Ovary (tissue), 9 donors: ENCODE results near the gene TRAF2. TPM values are rescaled to one million over a fixed set of nuclear protein-coding genes. Genes with fewer than 3 reads are reported as not detected.

Source experiments
- DNase-seq, 5 donors: peaks; one replicate each; pipeline ENCODE4 v3.0.0-alpha.2; 2019 to 2020
- H3K27ac ChIP-seq, 2 donors: fragments of 200-600 bp; one replicate each; pipeline versions ENCODE4 v1.5.1 to v1.8.0; 2019 to 2022
- H3K27me3 ChIP-seq: fragments of 200-600 bp; one replicate; pipeline ENCODE4 v1.8.0; 2022
- H3K36me3 ChIP-seq: fragments of 200-600 bp; sonication (generic); one replicate; pipeline ENCODE4 v1.5.1; 2019
- H3K4me1 ChIP-seq: one replicate; pipeline ENCODE4 v1.8.1; 2013; ENCODE audit warnings: mild to moderate bottlenecking, moderate library complexity; ENCODE audit not compliant: insufficient read depth
- H3K4me3 ChIP-seq: fragments of 200-600 bp; sonication (generic); one replicate; pipeline ENCODE4 v1.5.1; 2017
- H3K9me3 ChIP-seq, 2 donors: fragments of 200-600 bp in 1 of 2; sonication (generic) in 1 of 2; one replicate each; pipeline versions ENCODE4 v1.5.1 to v1.8.1; 2013 to 2019; ENCODE audit warnings: mild to moderate bottlenecking in 1 of 2, moderate library complexity in 1 of 2
- CTCF ChIP-seq, 3 donors: fragments of 450-650 bp in 2 of 3; fragments of 200-600 bp in 1 of 3; IDR thresholded peaks; one replicate each; pipeline versions ENCODE4 v1.5.1 to v1.8.0; 2016 to 2022; ENCODE audit warnings: antibody characterized with exemption in 3 of 3, mild to moderate bottlenecking in 1 of 3
- EP300 ChIP-seq: sonication (generic); formaldehyde crosslinking; IDR thresholded peaks from one replicate; pipeline ENCODE4 v1.6.1; 2017; ENCODE audit warnings: antibody characterized with exemption
- POLR2A ChIP-seq: fragments of 450-650 bp; IDR thresholded peaks from one replicate; pipeline ENCODE4 v1.6.1; 2017; ENCODE audit warnings: antibody characterized with exemption, mild to moderate bottlenecking, moderate library complexity
- WGBS, 3 donors: extraction: QIAGEN DNeasy Blood & Tissue Kit in 1 of 3; methylation state at CpG; one replicate each; pipeline versions ENCODE4 v1.1.5 to v1.1.7; 2013 to 2017; 5-methylcytosine and 5-hydroxymethylcytosine counted together
- intact Hi-C, 4 donors: fragments of 100-400 bp; cut with DNase I; formaldehyde crosslinking; loops; one replicate each; pipeline versions ENCODE4 v1.11.0 to v1.15.1; 2022 to 2023
- polyA plus RNA-seq, 2 donors: library from polyadenylated mRNA; stranded (reverse); fragments of 200-250 nt in 1 of 2; fragments of 350-450 nt in 1 of 2; fragmentation: Illumina TruSeq in 1 of 2; extraction: RNeasy Lipid Tissue Mini Kit (QIAGEN cat#74804) in 1 of 2; gene quantifications; one replicate each; pipeline ENCODE4 v1.2.3, GENCODE V29; 2013 to 2014
- total RNA-seq, 7 donors: library from RNA; depleted of rRNA in 2 of 7; stranded (reverse); fragments of >200 nt in 2 of 7; fragmentation: NEBNext Ultra II Directional in 3 of 7; extraction: Animal tissue kit (Norgen Biotek cat#: 25700) in 3 of 7; gene quantifications; one replicate each; pipeline versions ENCODE4 v1.1.0 to v1.2.4, GENCODE V29; 2016 to 2023
- donor health status: DM: no; HTN: no; CAD: no; lungs with moderate emphysema.
- donor health status: DM: no; HTN: no; CAD: no.
- donor health status: Bipolar disorder and iron deficiency.
- donor health status: DM: yes; HTN: yes; CAD: no.
- donor health status: DM: no; HTN: no; CAD: no.
- donor health status: DM: yes; HTN: yes; CAD: no.

The TRAF2 gene
- total and polyA plus RNA-seq, 9 donors: 0.83 to 11.9 (median 9.7) TPM

GRCh38 chr9:136969774-136970173 is 83.5 kb downstream of the TRAF2 start:
- WGBS, 3 donors: 60 to 83% (median 77%) methylated on average over 1 to 5 of the region's 5 CpGs
- Histone ChIP-seq H3K27me3 (no peaks in the 10 kb centered on the region), H3K36me3 (no peaks in the 10 kb centered on the region), H3K4me3 (no peak overlapping the region), H3K9me3 (no peaks in the 10 kb centered on the region), H3K27ac (no peak overlapping the region), H3K4me1 (no peaks in the 10 kb centered on the region)
- DNase-seq: no peak
- no peak for TF ChIP-seq POLR2A
- no peak for TF ChIP-seq CTCF (IDR thresholded peaks at IDR 0.05)
- no peak for TF ChIP-seq EP300
- intact Hi-C loops: no loop called here

DNA sequence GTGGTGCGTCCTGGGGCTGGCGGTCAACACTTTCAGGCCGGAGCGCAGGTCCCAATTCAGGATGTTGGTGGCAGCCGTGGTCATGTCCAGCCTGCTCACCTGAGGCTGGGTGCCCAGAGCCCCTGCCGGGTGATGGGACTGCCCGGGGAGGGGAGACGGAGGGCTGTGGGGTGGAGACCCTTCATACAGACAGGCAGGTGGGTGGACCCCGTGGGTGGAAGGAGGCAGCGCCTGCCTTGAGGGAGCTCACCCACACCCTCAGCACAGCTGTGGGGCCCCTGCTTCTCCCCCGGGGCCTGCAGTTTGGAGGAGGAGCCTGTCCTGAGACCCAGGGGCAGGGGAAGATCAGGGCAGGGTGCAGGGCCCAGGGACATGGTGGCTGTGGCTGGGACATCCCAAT is 84.0 kb downstream of the TRAF2 start:
- no peaks in the 10 kb centered on the region for H3K4me1 ChIP-seq
- 77 to 86% (median 83%) methylated on average over 9 to 11 of the region's 11 CpGs for WGBS, 3 donors
- DNase-seq: no peak
- no peaks in the 10 kb centered on the region for H3K9me3 ChIP-seq
- H3K27me3 ChIP-seq: no peaks in the 10 kb centered on the region
- no peak overlapping the region for H3K27ac ChIP-seq
- intact Hi-C loops: no loop called here
- TF ChIP-seq POLR2A: no peak
- TF ChIP-seq CTCF (IDR thresholded peaks at IDR 0.05): no peak
- no peak for TF ChIP-seq EP300
- no peak overlapping the region for H3K4me3 ChIP-seq
- no peaks in the 10 kb centered on the region for H3K36me3 ChIP-seq

DNA sequence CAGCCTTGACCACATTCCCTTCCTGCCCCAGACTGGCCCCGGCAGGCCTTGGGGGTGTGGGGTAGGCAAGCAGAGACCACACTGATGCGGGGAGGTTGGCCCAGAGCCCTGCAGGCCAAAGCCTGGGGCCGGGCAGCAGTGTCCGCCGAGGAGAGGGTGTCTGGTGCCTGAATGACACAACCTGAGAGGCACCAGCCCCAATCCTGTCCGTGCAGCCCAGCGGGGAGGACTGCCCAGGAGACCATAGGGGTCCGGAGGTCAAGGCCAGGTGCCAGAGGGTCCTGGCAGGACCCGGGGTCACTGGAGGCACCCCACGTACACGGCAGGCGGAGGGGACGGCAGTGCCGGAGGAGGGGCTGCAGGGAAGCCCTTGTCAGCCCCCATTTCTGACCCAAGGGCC is 85.4 kb downstream of the TRAF2 start:
- Histone ChIP-seq H3K4me3 (no peak overlapping the region), H3K36me3 (no peaks in the 10 kb centered on the region), H3K9me3 (no peaks in the 10 kb centered on the region), H3K27ac (no peak overlapping the region), H3K27me3 (no peaks in the 10 kb centered on the region), H3K4me1 (no peaks in the 10 kb centered on the region)
- DNase-seq: no peak
- intact Hi-C loops: no loop called here
- WGBS, 3 donors: 73 to 78% (median 76%) methylated on average over 10 to 14 of the region's 14 CpGs
- TF ChIP-seq CTCF (IDR thresholded peaks at IDR 0.05) (no peak), POLR2A (no peak), EP300 (no peak)

GRCh38 chr9:136972335-136972734 is 86.0 kb downstream of the TRAF2 start:
- WGBS, 3 donors: 61 to 72% (median 70%) methylated on average over 11 of the region's 11 CpGs
- Histone ChIP-seq H3K4me3 (no peak overlapping the region), H3K4me1 (no peaks in the 10 kb centered on the region), H3K9me3 (no peaks in the 10 kb centered on the region), H3K36me3 (no peaks in the 10 kb centered on the region), H3K27me3 (no peaks in the 10 kb centered on the region), H3K27ac (no peak overlapping the region)
- DNase-seq: no peak
- TF ChIP-seq CTCF (IDR thresholded peaks at IDR 0.05): no peak
- no peak for TF ChIP-seq EP300
- no peak for TF ChIP-seq POLR2A
- intact Hi-C loops: no loop called here

- WGBS, 3 donors: 26 to 44% (median 36%) methylated on average over 13 of the region's 13 CpGs
- intact Hi-C loops: no loop called here
- H3K9me3 ChIP-seq: no peaks in the 10 kb centered on the region
- H3K27me3 ChIP-seq: no peaks in the 10 kb centered on the region
- H3K4me3 ChIP-seq: no peak overlapping the region
- no peak overlapping the region for H3K27ac ChIP-seq
- no peak for TF ChIP-seq EP300
- TF ChIP-seq POLR2A: no peak
- no peak for TF ChIP-seq CTCF (IDR thresholded peaks at IDR 0.05)
- no peak for DNase-seq
- H3K36me3 ChIP-seq: no peaks in the 10 kb centered on the region
- H3K4me1 ChIP-seq: peaks cover 2% of the 10 kb centered on the region
Observed at GRCh38 chr9:136972743-136973142, 86.4 kb downstream of the TRAF2 start.
